NCI-H1092 (cell line): ENCODE results near the gene CFAP119.
A peak's percentile ranks its signal among the peaks of the same experiment; 100 is the strongest.

Source experiments
- DNase-seq: peaks from one replicate; lab custom pipeline; 2025; lab: John Stamatoyannopoulos, UW

The CFAP119 gene

DNA sequence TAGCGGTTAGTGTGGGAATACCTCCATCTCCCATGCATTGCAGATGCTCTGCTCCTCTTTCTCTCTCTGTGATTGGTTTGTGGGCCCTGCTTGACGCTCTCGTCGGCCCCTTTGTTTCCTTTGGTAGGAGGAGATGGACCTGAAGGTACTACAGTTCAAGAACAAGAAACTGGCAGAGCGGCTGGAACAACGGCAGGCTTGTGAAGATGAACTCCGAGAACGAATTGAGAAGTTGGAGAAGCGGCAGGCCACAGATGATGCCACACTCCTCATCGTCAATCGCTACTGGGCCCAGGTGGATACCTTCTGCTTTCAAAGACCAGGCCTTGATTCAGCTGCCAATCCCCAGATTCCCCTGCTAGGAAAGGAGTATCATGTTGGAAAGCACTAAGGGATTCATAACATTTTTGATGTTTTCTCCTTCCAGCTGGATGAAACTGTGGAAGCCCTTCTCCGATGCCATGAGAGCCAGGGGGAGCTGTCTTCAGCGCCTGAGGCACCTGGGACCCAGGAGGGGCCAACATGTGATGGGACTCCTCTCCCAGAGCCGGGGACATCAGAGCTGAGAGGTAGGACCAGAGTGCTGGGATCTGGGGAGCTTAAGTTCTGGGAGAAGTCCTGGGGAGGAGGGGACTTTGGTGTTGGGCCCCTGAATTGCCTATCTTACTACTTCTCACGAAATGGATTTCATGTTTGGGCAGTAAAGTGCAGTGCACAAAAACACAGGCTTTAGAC lies 1.3 kb upstream of the CFAP119 start:
- DNase-seq = no peak

DNA sequence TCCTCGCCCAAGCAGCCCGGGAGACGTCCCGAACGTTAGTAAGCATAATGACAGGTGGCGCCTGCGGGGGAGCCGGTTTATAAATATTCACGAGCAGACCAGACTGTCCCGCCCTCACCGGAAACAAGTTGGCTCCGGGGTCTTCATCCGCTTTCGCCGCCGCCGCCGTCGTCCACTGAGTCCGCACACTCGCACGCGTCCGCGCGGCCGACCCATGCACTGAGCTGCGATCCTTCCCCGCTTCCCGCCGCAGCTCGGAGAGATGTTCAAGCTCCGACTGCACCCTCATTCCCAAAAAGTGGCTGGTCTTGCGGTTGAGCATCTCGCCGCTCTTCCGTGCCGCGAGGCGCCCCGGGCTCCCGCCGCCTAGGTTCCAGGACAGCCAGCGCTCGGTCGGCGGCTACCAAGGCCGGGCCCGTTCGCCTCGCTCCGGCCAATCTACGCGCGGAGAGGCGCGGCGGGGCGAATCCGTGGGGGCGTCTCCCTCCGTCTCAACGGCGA lies 385 bp downstream of the CFAP119 start:
- DNase-seq = peak; percentile 22

DNA sequence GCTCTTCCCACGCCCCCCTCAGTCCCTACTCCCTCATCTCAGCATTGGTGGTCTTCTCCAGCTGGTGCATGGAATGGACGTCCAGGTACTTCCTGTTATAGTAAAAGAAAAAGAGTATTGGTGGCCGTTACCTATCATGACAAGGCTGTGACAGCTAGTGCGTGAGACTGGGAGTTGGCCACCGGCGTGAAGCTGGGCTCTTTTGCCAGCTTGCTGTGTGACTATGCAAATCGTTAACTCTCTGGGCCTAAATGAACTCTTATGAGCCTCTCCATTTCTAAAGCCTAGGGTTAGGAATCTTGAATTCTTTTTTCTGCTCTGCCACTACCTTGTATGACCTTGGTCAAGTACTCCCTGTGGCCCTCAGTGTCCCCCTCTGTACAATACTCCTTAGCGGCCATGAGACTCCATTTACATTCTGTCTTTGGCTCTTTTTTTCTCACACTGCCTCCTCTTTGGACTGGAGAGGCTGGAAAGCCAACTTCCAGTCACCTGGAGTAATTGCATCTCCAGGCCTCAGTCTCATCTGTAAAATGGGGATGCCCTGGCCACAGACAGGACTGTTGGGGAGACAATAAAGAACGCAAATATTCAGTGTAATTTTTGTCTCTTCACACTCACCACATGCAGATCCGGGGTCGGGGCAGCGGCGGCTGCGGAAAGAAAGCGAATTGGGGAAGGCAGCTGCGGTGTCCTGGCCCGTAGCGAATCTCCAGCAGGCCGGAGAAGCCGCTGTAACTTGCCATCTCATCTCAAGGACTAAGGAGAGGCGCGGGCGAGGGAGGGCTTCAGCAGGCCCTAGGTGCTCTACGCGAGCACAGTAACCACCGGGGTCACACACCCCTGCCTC lies 1.1 kb downstream of the CFAP119 start:
- no peak for DNase-seq

DNA sequence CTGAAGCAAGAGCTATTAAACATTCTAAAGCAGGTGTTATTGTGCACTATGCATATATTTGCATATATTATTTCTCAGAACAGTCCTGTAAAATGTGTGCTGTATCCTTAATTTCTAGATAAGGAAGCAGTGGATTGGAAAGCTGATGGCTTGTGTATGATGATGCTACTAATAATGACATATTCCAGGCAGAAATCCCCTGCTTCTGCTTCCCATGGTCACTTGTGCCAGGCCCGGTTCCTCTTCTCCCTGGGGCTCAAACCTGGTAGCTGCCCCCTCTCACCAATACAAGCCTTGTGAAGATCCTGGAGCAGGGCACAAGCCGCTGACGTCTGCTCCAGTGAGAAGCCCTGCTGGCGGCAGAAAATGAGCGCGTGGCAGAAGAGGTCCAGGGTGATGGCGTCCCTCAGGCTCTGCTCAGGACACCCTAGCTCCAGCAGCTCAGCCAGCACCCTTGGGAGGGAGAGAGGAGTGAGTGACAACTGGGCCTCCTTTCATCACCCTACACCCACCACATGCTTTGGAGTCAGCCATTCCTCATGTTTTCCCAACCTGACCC lies 1.8 kb downstream of the CFAP119 start:
- no peak for DNase-seq

DNA sequence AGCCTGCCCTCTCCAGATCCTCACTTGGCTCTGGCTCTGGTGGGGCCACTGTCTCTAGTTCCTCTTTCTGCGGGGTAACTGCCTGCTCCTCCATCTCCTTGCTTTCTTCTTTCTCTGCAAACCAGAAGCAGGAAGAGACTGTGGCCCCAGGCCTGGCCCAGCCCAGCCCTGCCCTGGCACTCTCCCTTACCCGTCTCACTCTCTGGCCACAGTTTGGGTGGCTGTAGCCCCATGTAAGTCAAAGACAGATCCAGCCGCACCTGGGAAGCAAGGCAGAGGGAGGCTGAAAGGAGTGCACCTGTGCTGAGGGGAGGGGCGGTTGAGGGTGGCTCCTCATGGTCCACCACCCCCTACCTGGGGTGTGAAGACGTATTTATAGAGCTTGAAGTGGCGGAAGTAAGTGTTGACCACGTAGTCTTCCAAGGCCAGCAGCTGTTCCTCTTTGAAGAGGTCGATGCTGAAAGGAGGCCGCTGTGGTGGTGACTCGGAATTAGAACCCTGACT lies 2.8 kb downstream of the CFAP119 start:
- no peak for DNase-seq

DNA sequence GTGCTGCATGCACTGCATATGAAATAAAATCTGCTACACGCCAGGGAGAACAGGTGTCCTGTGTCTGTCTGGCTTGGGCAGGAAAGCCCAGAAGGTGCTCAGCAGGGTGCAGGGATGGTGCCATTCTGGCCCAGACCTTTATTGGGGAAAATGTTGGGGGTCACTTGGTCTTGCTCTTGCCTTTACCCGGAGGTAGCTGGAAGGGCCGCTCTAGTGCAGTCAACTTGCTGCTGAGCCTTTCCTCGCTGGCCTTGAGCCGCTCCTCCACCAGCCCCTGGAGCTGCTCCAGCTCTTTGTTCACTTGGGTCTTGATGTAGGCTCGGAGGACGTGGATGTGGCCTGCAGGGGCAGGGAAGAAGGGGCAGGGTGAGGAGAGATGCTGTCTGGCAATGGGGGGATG lies 4.5 kb downstream of the CFAP119 start:
- no peak for DNase-seq

DNA sequence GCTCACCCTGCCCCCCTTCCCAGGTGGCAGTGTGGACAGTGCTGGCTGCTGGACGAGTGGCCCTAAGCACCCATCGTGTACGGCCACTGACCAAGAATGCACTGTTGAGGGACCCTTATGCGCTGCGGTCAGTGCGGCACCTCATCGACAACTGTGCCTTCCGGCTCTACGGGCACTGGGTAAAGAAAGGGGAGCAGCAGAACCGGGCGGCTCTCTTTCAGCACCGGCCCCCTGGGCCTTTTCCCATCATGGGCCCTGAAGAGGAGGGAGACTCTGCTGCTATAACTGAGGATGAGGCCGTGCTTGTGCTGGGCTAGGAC lies 5.1 kb downstream of the CFAP119 start:
- DNase-seq = no peak

DNA sequence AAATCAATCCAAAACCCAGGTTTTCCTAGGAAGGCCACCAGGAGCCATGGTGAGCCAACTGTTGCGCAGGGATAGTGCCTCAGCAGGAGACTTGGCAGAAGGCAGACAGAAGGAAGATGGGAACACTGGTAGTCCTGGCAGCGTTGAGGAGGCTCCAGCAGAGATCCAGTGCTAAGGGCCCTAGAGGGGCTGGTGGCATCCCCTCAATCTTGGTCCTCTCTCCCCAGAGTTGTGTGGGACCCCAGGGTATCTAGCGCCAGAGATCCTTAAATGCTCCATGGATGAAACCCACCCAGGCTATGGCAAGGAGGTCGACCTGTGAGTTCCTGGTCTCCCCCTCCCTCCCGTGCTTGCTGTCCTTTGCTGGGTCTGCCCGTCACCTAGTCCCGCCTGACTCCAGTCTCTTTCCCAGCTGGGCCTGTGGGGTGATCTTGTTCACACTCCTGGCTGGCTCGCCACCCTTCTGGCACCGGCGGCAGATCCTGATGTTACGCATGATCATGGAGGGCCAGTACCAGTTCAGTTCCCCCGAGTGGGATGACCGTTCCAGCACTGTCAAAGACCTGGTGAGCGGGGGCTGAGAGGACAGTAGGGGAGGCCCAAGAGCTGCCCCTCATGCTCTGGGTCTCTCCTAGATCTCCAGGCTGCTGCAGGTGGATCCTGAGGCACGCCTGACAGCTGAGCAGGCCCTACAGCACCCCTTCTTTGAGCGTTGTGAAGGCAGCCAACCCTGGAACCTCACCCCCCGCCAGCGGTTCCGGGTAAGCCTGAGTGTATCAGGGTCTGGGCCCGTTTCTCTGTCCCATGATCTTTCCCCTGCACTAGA lies 5.7 kb downstream of the CFAP119 start:
- DNase-seq = no peak

DNA sequence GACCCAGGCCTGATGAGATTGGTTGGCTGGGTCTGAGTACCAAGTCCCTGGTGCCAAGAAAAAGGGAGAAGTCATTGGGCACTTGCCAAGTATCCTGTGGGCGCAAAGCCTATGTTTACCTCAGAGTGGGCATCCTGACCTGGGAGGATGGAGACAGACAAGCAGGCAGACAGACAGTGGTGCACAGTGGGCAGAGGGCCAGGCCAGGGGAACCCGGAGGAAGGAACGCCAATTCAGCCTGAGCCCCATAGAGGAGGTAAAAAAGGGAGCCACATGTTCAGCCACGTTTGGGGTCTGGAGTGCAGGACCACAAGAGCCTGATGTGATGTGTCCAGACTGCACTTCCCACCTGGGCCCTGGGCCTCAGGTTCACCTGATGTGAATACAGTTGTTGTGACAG lies 8.3 kb downstream of the CFAP119 start:
- no peak for DNase-seq

DNA sequence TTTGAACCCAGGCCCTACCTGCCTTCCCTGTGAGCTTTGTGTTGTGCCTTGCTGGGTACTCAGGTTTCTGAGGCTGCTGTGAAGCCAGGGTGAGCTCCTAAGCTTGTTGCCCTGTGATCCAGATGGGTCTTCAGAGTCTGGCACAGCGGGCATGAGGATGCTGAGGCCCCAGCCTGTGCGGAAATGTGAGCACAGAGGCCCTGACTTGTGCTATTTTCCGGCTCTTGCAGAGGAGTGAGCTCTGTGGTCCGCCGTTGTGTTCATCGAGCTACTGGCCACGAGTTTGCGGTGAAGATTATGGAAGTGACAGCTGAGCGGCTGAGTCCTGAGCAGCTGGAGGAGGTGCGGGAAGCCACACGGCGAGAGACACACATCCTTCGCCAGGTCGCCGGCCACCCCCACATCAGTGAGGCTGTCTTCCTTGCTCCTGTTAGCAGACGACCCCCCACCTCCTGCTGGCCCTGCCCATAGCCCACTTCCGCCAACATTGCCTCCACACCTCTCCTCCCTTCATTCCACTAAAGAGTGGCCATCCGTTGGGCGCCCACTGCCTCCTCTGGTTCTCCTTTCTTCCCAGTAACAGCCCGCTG lies 10.9 kb downstream of the CFAP119 start:
- DNase-seq = no peak

DNA sequence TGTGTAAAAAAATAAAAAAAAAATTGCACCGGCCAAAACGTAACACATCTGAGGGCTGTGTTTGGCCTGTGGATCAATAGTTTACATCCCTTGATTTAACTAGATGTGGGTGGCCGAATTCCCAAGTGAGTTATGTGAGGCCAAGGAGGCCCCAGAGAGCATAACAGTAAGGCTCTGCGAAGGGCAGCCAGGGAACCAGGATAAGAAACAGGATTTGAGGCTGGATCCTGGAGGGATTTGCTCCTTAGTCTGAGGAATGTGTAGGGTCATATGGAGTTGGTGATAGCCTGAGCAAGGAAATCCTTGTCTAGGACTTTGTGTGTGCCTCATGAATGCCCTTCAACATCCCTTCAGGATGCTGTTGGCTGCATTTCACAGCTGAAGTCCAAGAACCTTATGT lies 11.7 kb downstream of the CFAP119 start:
- DNase-seq = no peak

DNA sequence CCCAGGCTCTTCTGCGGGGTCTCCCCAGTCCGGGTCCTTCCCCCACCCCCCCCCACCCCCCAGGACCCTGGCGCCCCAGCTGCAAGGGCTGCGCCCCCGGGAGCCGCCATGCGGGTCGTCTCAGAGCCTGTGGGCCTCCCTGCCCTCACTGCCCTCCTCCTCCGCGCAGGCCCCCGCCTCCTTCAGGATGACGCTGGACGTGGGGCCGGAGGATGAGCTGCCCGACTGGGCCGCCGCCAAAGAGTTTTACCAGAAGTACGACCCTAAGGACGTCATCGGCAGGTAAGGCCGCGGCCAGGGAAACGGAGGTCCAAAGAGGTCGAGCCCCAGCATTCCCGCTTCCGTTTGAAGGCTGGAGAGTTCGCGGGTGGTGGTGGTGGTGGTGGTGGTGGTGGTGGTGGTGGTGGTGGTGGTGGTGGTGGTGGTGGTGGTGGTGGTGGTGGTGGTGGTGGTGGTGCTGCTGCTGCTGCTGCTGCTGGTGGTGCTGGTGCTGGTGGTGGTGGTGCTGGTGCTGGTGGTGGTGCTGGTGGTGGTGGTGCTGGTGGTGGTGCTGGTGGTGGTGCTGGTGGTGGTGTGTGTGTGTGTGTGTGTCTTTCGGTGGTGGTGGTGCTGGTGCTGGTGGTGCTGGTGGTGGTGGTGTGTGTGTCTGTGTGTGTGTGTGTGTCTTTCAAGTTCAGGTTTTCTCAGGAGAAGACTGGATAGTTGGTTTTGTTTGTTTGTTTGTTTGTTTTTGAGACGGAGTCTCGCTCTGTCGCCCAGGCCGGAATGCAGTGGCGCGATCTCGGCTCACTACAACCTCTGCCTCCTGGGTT lies 13.0 kb downstream of the CFAP119 start:
- DNase-seq = no peak

DNA sequence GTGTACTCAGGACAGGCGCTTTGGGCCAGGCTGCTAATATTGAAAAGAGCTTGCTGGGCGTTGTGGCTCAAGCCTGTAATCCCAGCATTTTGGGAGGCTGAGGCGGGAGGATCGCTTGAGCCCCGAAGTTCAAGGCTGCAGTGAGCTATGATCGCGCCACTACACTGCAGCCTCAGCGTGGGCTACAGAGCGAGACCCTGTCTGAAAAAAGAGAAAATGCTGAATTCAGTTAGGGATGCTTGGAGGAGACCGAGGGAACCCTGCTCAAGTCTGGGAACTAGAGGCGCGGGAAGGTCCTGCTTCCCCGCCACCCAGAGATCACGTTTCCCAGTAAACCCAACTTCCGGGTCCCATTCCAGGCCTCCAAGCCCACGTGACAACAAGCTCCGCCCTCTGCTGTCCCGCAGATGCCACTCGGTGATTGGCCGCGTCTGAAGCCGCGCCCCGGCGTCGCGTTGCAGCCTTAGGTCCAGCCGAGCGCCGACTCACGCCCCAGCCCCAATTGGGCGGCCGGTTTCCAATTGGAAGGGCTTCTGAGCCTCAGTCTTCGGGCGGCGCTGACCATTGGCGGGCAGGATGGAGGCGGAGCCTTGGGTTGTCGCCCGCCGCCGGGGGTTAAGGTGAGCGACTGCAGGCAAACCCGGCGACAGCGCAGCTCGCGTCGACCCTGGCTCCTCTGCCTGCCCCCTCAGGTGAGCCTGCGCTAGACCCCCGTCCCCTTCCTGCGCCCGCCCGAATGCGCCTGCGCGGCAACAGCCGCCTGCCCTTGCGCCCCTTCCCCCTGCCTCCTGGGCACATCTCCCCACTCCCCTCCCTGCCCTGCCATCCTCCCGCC lies 13.8 kb downstream of the CFAP119 start, which contains the start of gene PHKG2:
Gene PHKG2 (plus strand): TSS at position 627 of the 835 bp plus-strand sequence. CDS start 396 bp downstream, outside the sequence.
- peak; percentile 98 for DNase-seq

DNA sequence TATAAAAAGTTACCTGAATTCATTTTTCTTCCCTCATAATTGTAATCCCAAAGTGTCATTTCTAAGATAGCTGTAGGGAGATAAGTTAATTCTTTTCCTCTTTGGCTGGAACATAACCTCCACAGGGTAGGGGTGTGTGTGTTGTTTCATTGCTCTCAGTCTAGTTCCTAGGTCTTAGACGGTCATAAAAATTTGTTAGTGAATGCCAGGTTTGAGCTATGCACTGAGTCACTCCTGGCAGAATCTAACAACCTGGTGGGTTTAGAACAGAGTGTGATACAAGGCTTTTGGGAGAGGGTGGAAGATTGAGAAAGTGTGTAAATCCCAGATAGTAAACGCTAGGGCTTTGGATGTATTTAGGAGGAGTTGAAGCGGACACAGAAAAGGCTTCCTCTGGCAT lies 14.5 kb downstream of the CFAP119 start:
- no peak for DNase-seq

DNA sequence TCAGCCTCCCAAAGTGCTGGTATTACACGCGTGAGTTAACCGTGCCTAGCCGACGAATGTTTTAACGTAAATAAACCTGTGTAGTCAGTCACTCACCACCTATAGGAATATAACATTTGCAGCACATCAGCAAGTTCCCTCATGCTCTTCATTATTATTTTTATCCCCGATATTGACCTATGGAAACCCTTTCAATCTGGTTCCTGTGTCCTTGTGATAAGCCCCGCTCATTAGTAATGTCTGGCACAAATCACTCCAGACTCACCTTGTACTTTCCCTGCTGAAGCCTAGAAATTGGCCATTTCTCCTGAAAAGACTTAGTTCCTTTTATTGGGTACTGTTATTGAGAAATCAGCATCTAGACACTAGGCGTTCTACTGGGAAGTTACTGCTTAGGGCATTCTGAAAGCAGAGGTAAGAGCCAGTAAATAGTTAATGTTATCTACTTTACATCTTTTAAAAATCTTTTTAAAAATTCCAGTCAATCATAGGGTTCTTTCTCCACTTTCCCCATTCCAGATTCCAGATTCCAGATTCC lies 15.2 kb downstream of the CFAP119 start:
- DNase-seq = no peak

DNA sequence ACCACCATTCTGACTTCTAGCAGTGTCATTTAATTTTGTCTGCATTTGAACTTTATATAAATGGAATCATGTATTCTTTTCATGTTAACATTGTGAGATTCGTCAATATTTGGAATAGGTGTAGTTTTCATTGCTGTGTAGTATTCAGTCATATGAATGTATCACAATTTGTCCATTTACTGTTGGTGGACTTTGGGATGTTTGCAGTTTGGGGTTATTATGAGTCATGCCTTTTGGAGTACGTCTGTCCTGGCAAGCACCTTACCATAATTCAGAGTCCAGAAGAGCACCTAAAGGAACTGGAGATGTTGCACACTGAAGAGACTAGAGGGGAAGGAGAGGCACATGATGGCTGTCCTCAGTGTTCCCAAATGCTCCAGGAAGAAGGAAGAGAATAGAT lies 16.8 kb downstream of the CFAP119 start:
- no peak for DNase-seq

DNA sequence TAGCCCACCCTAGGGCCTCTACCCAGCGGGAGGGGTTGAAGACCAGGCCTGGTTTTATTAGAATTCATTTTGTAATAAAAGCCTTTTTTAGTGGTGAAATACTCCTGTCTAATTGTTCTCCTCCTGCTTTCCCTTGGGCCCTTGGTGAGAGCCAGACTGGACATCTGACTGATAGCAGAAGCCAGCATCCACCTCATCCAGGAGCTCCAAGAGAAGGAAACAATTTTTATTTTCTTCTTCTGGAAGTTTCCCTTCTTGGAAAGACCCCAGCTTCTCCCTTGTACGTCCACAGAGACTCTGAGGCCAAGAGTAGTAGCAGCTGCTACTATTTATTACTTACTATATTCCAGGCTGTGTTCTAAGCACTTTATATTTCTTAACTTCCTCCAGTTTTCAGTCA lies 17.7 kb downstream of the CFAP119 start:
- DNase-seq = no peak

DNA sequence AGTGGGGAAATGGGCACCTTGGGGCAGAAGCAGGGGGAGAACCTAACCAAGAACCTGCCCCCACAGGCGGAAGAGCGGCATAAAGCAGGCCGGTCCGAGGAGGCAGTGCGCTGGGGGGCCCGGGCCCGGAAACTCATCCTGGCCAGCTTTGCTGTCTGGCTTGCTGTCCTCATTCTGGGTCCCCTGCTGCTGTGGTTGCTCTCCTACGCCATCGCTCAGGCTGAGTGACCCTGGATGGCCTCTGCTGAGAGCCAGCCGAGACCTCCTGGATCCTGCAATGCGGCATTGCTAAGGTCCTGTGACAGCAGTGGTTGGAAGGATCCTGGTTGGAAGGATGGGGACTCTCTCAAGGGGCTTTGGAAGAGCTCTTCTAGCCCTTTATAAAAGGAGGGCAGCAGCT lies 18.1 kb downstream of the CFAP119 start:
- DNase-seq = no peak

DNA sequence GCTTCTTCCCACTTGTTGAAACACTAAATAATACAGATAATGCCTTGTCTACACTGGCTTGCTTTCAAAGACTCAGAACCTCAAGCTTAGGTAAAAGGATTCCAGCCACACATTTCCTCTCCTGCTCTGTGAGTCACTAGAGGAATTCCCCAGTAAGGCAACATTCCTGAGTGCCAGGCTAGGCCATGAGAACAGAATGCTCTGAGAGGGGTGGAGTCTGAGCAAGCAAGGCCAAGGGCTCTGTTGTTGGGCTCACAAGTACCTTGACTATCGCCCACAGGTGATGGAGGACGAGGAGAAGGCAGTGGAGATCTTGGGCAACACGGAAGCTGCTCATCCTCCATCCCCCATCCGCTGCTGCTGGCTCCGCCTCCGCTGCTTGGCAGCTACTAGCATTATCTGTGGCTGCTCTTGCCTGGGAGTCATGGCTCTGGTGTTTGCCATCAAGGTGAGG lies 20.4 kb downstream of the CFAP119 start:
- DNase-seq = no peak
